HCT116 (cell line): ENCODE data around the gene MAOB. TPM values are rescaled to one million over a fixed set of nuclear protein-coding genes. Genes with fewer than 3 reads are reported as not detected.

Experiments
- ATAC-seq: fragments of 200-7000 bp; cut with Tn5 transposase; 2 replicates; pipeline ENCODE4 v1.9.1; 2020; ENCODE audit warnings: mild to moderate bottlenecking, moderate library complexity
- BruUV-seq: library from RNA; stranded (reverse); fragments of 400-500 nt; replicated peaks from 2 replicates; lab custom pipeline; 2021; lab: Mats Ljungman, UMichigan
- CTCF ChIA-PET: fragments of 300-600 bp; sonication (Branson Sonifier 250); formaldehyde crosslinking; loops from one replicate; lab custom pipeline; 2021; ENCODE audit warnings: antibody characterized with exemption; lab: Charles Lee
- POLR2A ChIA-PET: fragments of 300-600, 350-600 bp; sonication (Branson Sonifier 250); formaldehyde crosslinking; loops from one replicate; lab custom pipeline; 2021; ENCODE audit warnings: antibody characterized with exemption; lab: Charles Lee
- RAD21 ChIA-PET, 2 experiments: fragments of 300-600 bp; sonication (Branson Sonifier 250); formaldehyde crosslinking; loops; one replicate each; lab custom pipeline; 2023; ENCODE audit warnings: low total read pairs in 2 of 2; ENCODE audit not compliant: uncharacterized antibody in 2 of 2, unreplicated experiment in 2 of 2, low non-redundant PET in 1 of 2; lab: Charles Lee
- DNase-seq: peaks from one replicate; pipeline ENCODE4 v3.0.0-alpha.2; 2010; ENCODE audit warnings: low read depth, low spot score
- H2AFZ ChIP-seq: fragments of 200-600 bp; shearing (Covaris generic), sonication (generic); 2 replicates; pipeline ENCODE4 v1.6.1; 2017; ENCODE audit warnings: low read depth, mixed run types, mixed read lengths, antibody characterized with exemption, low read length; ENCODE audit not compliant: poor library complexity, severe bottlenecking
- H3K27ac ChIP-seq: 2 replicates; pipeline ENCODE4 v1.5.1; 2012; ENCODE audit warnings: low read depth, low read length
- H3K27me3 ChIP-seq: fragments of 200-600 bp; sonication (generic); 2 replicates; pipeline ENCODE4 v1.6.1; 2016; ENCODE audit warnings: mixed run types, low read length, mixed read lengths; ENCODE audit not compliant: insufficient read depth
- H3K36me3 ChIP-seq, 2 experiments: fragments of 200-500 bp in 1 of 2; fragments of 200-600 bp in 1 of 2; sonication (Bioruptor generic) in 1 of 2; sonication (generic) in 1 of 2; 2 replicates each; pipeline versions ENCODE4 v1.5.1 to v1.6.1; 2014 to 2016; ENCODE audit warnings: low read length in 2 of 2, inconsistent platforms in 1 of 2, mixed read lengths in 1 of 2, mixed run types in 1 of 2; ENCODE audit not compliant: insufficient read depth in 2 of 2, control insufficient read depth in 1 of 2
- H3K4me1 ChIP-seq, 2 experiments: fragments of 200-600 bp in 1 of 2; sonication (generic) in 1 of 2; 2 replicates each; pipeline versions ENCODE4 v1.5.1 to v1.6.1; 2012 to 2017; ENCODE audit warnings: low read length in 2 of 2, inconsistent platforms in 1 of 2, mild to moderate bottlenecking in 1 of 2, mixed read lengths in 1 of 2, mixed run types in 1 of 2, moderate library complexity in 1 of 2; ENCODE audit not compliant: insufficient read depth in 2 of 2, control insufficient read depth in 1 of 2
- H3K4me2 ChIP-seq: fragments of 200-600 bp; sonication (generic); 2 replicates; pipeline ENCODE4 v1.6.1; 2017; ENCODE audit warnings: mixed run types, low read length, mixed read lengths
- H3K4me3 ChIP-seq, 2 experiments: fragments of 200-600 bp in 1 of 2; sonication (generic) in 1 of 2; replicated peaks in 1 of 2; 2 replicates each; pipeline ENCODE4 v1.5.1; 2011 to 2016; ENCODE audit warnings: low read length in 2 of 2, control low read depth in 1 of 2, low read depth in 1 of 2, mild to moderate bottlenecking in 1 of 2, mixed read lengths in 1 of 2, mixed run types in 1 of 2
- H3K79me2 ChIP-seq: fragments of 200-600 bp; sonication (generic); 2 replicates; pipeline ENCODE4 v1.6.1; 2017; ENCODE audit warnings: mild to moderate bottlenecking, mixed run types, low read length, moderate library complexity, mixed read lengths; ENCODE audit not compliant: insufficient read depth
- H3K9ac ChIP-seq: fragments of 200-600 bp; sonication (generic); 2 replicates; pipeline ENCODE4 v1.6.1; 2016; ENCODE audit warnings: low read length, mixed read lengths
- H3K9me2 ChIP-seq: fragments of 200-600 bp; sonication (generic), shearing (Covaris generic); 2 replicates; pipeline ENCODE4 v1.6.1; 2017; ENCODE audit warnings: mixed run types, mild to moderate bottlenecking, moderate library complexity; ENCODE audit not compliant: insufficient read depth
- H3K9me3 ChIP-seq, 2 experiments: fragments of 200-500 bp in 1 of 2; fragments of 200-600 bp in 1 of 2; sonication (Bioruptor generic) in 1 of 2; sonication (generic) in 1 of 2; 2 replicates each; pipeline ENCODE4 v1.6.1; 2014 to 2017; ENCODE audit warnings: low read length in 2 of 2, mixed read lengths in 2 of 2, inconsistent platforms in 1 of 2, low read depth in 1 of 2, mild to moderate bottlenecking in 1 of 2, mixed run types in 1 of 2, moderate library complexity in 1 of 2; ENCODE audit not compliant: control insufficient read depth in 1 of 2, insufficient read depth in 1 of 2
- H4K20me1 ChIP-seq: fragments of 200-600 bp; sonication (generic), shearing (Covaris generic); 2 replicates; pipeline ENCODE4 v1.6.1; 2017; ENCODE audit warnings: mixed run types, mild to moderate bottlenecking, moderate library complexity; ENCODE audit not compliant: insufficient read depth
- CBX3 ChIP-seq: IDR thresholded peaks from 2 replicates; pipeline ENCODE4 v1.6.1; 2012; ENCODE audit warnings: low read depth
- CEBPB ChIP-seq: IDR thresholded peaks from 2 replicates; pipeline ENCODE4 v1.6.1; 2012; ENCODE audit warnings: low read depth
- EGR1 ChIP-seq: IDR thresholded peaks from 2 replicates; pipeline ENCODE4 v1.6.1; 2012; ENCODE audit warnings: low read depth
- ELF1 ChIP-seq: IDR thresholded peaks from 2 replicates; pipeline ENCODE4 v1.6.1; 2012; ENCODE audit warnings: low read depth, borderline replicate concordance
- FOSL1 ChIP-seq: IDR thresholded peaks from 2 replicates; pipeline ENCODE4 v1.6.1; 2012; ENCODE audit warnings: low read depth
- JUND ChIP-seq: IDR thresholded peaks from 2 replicates; pipeline ENCODE4 v1.6.1; 2012
- SIN3A ChIP-seq: IDR thresholded peaks from 2 replicates; pipeline ENCODE4 v1.6.1; 2012; ENCODE audit warnings: low read depth
- SRF ChIP-seq: IDR thresholded peaks from 2 replicates; pipeline ENCODE4 v1.6.1; 2012; ENCODE audit warnings: low read depth
- YY1 ChIP-seq: IDR thresholded peaks from 2 replicates; pipeline ENCODE4 v1.6.1; 2011; ENCODE audit warnings: low read length, low read depth, moderate library complexity, mild to moderate bottlenecking; ENCODE audit not compliant: insufficient replicate concordance; ENCODE audit errors: extremely low read depth
- ZNF274 ChIP-seq: fragments of 200-500 bp; sonication (Bioruptor generic); IDR thresholded peaks from 2 replicates; pipeline ENCODE4 v1.6.1; 2014; ENCODE audit warnings: mild to moderate bottlenecking, low read depth, low read length, inconsistent platforms
- intact Hi-C: fragments of 100-400 bp; cut with micrococcal nuclease; formaldehyde crosslinking; loops from 2 replicates; pipeline ENCODE4 v1.10.0; 2022
- total RNA-seq: library from RNA; stranded (reverse); gene quantifications from one replicate; pipeline ENCODE4 v1.2.1, GENCODE V29; 2021; ENCODE audit not compliant: unreplicated experiment

MAOB gene
- total RNA-seq, 1 experiment from 2014 or later = 28.2 TPM

DNA sequence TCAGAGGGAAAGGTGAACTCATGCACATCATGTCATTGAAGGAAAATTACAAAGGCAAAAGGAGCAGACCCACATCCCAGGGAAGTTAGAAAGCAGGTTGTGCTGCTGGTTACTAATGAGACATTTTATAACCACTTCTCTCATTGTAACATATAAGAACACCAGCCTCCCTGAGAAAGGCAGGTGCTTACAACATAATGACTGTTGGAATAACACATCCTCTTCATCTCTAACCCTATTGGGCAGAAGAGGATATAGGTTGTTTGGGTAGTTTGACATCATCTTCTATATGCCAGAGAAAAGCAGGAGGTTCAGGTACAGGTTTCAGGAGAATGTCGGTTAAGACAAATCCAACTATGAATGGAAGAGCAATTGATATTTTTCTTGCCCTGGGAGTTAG, 148.6 kb downstream of the MAOB start:
- Histone ChIP-seq H3K36me3 (no peaks in the 10 kb centered on the region), H3K9ac (no peak overlapping the region), H2AFZ (no peak overlapping the region), H3K79me2 (no peaks in the 10 kb centered on the region), H3K27me3 (no peaks in the 10 kb centered on the region), H3K4me3 (no peak overlapping the region), H3K4me2 (no peak overlapping the region), H3K9me2 (no peaks in the 10 kb centered on the region), H3K27ac (no peak overlapping the region), H3K9me3 (no peaks in the 10 kb centered on the region), H4K20me1 (no peaks in the 10 kb centered on the region)
- ChIA-PET CTCF (interaction anchor here (1.5 kb wide), 1 partner anchor 16 kb away, joined by 3 read pairs; no protein-coding TSS in a partner anchor), POLR2A (no interaction called here)
- intact Hi-C loops = no loop called here
- ATAC-seq = no peak
- no peak for DNase-seq
- TF ChIP-seq EGR1 (no peak), ZNF274 (no peak), SIN3A (no peak), CEBPB (no peak), CBX3 (no peak), JUND (no peak), ELF1 (no peak)
- TF ChIP-seq, all 23 proteins: peak for 0
- RAD21 ChIA-PET = no interaction called here
- BruUV-seq = no TSS peak
- H3K4me1 ChIP-seq = no peaks in the 10 kb centered on the region

DNA sequence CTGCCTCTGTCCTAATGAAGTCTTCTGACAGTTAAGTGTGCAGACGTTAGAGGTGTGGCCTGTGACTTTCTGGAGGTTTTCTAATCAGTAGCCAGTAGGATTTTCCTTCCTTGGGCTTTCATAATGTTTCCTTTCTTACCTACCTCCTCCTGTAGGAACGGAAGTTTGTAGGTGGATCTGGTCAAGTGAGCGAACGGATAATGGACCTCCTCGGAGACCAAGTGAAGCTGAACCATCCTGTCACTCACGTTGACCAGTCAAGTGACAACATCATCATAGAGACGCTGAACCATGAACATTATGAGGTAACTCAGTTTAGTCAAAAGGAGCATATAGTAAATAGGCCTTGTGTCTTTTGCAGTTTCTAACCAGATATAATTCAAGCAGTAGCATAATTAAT, 151.2 kb downstream of the MAOB start:
- H3K79me2 ChIP-seq = no peaks in the 10 kb centered on the region
- H3K9me3 ChIP-seq = no peaks in the 10 kb centered on the region
- no peaks in the 10 kb centered on the region for H3K36me3 ChIP-seq
- intact Hi-C loops = no loop called here
- ATAC-seq = no peak
- H3K9ac ChIP-seq = no peak overlapping the region
- DNase-seq = no peak
- no peak overlapping the region for H3K4me3 ChIP-seq
- no peak overlapping the region for H2AFZ ChIP-seq
- H3K27ac ChIP-seq = no peak overlapping the region
- H3K4me1 ChIP-seq = no peaks in the 10 kb centered on the region
- H3K4me2 ChIP-seq = no peak overlapping the region
- BruUV-seq = no TSS peak
- ChIA-PET POLR2A (no interaction called here), CTCF (no interaction called here), RAD21 (no interaction called here)
- H4K20me1 ChIP-seq = no peaks in the 10 kb centered on the region
- no peak for TF ChIP-seq FOSL1
- TF ChIP-seq YY1 = no peak
- no peak for TF ChIP-seq SRF
- H3K9me2 ChIP-seq = no peaks in the 10 kb centered on the region
- H3K27me3 ChIP-seq = no peaks in the 10 kb centered on the region
